ENCODE data around the gene EPHB2. TPM values are rescaled to one million over a fixed set of nuclear protein-coding genes. Genes with fewer than 3 reads are reported as not detected.

The EPHB2 gene
- total RNA-seq, 2 experiments from 2014 or later = 0.59 TPM; not detected in 1

DNA sequence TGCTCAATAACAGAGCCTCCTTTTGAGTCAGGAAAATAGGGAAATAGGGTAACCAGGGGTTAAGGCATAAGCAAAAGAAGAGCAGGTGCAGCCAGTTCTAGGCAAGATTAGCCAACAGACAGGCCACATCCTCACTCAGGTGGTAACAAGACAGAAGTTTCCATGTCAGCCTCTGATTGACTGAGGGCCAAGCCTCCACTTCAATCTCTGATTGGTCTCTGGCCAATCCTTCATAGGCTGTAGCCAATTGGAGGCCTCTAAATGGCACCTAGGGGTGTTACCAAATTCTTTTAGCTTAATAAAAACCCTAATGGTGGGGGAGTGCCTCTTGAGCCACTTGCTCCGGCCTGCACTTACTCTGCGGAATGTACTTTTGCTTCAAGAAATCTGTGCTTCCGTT lies 224.8 kb downstream of the EPHB2 start:
- H3K4me2 ChIP-seq (ENCODE audit: low read length) = no peak overlapping the region
- H3K4me3 ChIP-seq (ENCODE audit: low read depth, low read length, poor library complexity, severe bottlenecking) = no peak overlapping the region
- no peak overlapping the region for H3K27ac ChIP-seq (ENCODE audit: low read depth, low read length, poor library complexity, severe bottlenecking)
- intact Hi-C loops (cut with micrococcal nuclease; ENCODE audit: unreplicated experiment) = no loop called here
- H2AFZ ChIP-seq (ENCODE audit: low read length) = no peak overlapping the region
- no peaks in the 10 kb centered on the region for H3K36me3 ChIP-seq (ENCODE audit: insufficient read depth, low read length)
- TF ChIP-seq CTCF (conservative IDR thresholded peaks at IDR 0.05; ENCODE audit: low read length) = no peak
- no peak for TF ChIP-seq EZH2phosphoT487 (IDR thresholded peaks at IDR 0.05; ENCODE audit: borderline replicate concordance, low read depth, low read length)
- no peak for DNase-seq (ENCODE audit: low spot score)
- no peaks in the 10 kb centered on the region for H3K79me2 ChIP-seq (ENCODE audit: insufficient read depth, low read depth, low read length)
- H4K20me1 ChIP-seq (ENCODE audit: insufficient read depth, low read length) = no peaks in the 10 kb centered on the region
- POLR2A ChIA-PET = no interaction called here
- CTCF ChIA-PET (ENCODE audit: unreplicated experiment) = no interaction called here
- no peaks in the 10 kb centered on the region for H3K4me1 ChIP-seq (ENCODE audit: insufficient read depth, low read length, poor library complexity, severe bottlenecking)
- no peaks in the 10 kb centered on the region for H3K9me2 ChIP-seq (ENCODE audit: insufficient read depth, low read length)
- no TSS peak for BruUV-seq (replicated peaks)
- no peaks in the 10 kb centered on the region; the same call in 1 of the 2 replicates for H3K9me3 ChIP-seq (ENCODE audit: low read length)

GRCh38 chr1:22936681-22937080 lies 226.0 kb downstream of the EPHB2 start:
- intact Hi-C loops (cut with micrococcal nuclease; ENCODE audit: unreplicated experiment) = no loop called here
- H3K9me2 ChIP-seq (ENCODE audit: insufficient read depth, low read length) = no peaks in the 10 kb centered on the region
- H4K20me1 ChIP-seq (ENCODE audit: insufficient read depth, low read length) = no peaks in the 10 kb centered on the region
- DNase-seq (ENCODE audit: low spot score) = no peak
- H3K9me3 ChIP-seq (ENCODE audit: low read length) = no peaks in the 10 kb centered on the region; the same call in 1 of the 2 replicates
- no peaks in the 10 kb centered on the region for H3K79me2 ChIP-seq (ENCODE audit: insufficient read depth, low read depth, low read length)
- POLR2A ChIA-PET = interaction anchor here (0.6 to 0.7 kb wide), 2 partner anchors 75 to 249 kb away, joined by 3 to 4 read pairs; no protein-coding TSS in a partner anchor
- BruUV-seq (replicated peaks) = no TSS peak
- no peak overlapping the region for H3K4me2 ChIP-seq (ENCODE audit: low read length)
- H2AFZ ChIP-seq (ENCODE audit: low read length) = no peak overlapping the region
- no peaks in the 10 kb centered on the region for H3K36me3 ChIP-seq (ENCODE audit: insufficient read depth, low read length)
- H3K4me3 ChIP-seq (ENCODE audit: low read depth, low read length, poor library complexity, severe bottlenecking) = no peak overlapping the region
- H3K4me1 ChIP-seq (ENCODE audit: insufficient read depth, low read length, poor library complexity, severe bottlenecking) = no peaks in the 10 kb centered on the region
- CTCF ChIA-PET (ENCODE audit: unreplicated experiment) = no interaction called here
- H3K27ac ChIP-seq (ENCODE audit: low read depth, low read length, poor library complexity, severe bottlenecking) = no peak overlapping the region
- TF ChIP-seq CTCF (conservative IDR thresholded peaks at IDR 0.05; ENCODE audit: low read length) (no peak), EZH2phosphoT487 (IDR thresholded peaks at IDR 0.05; ENCODE audit: borderline replicate concordance, low read depth, low read length) (no peak)

GRCh38 chr1:22941257-22941656 lies 230.6 kb downstream of the EPHB2 start:
- Histone ChIP-seq H3K9me2 (ENCODE audit: insufficient read depth, low read length) (no peaks in the 10 kb centered on the region), H3K36me3 (ENCODE audit: insufficient read depth, low read length) (no peaks in the 10 kb centered on the region), H2AFZ (ENCODE audit: low read length) (no peak overlapping the region), H4K20me1 (ENCODE audit: insufficient read depth, low read length) (no peaks in the 10 kb centered on the region), H3K9me3 (ENCODE audit: low read length) (no peaks in the 10 kb centered on the region; the same call in 1 of the 2 replicates), H3K79me2 (ENCODE audit: insufficient read depth, low read depth, low read length) (no peaks in the 10 kb centered on the region), H3K4me3 (ENCODE audit: low read depth, low read length, poor library complexity, severe bottlenecking) (no peak overlapping the region), H3K4me1 (ENCODE audit: insufficient read depth, low read length, poor library complexity, severe bottlenecking) (no peaks in the 10 kb centered on the region), H3K27ac (ENCODE audit: low read depth, low read length, poor library complexity, severe bottlenecking) (no peak overlapping the region), H3K4me2 (ENCODE audit: low read length) (no peak overlapping the region)
- ChIA-PET CTCF (ENCODE audit: unreplicated experiment) (no interaction called here), POLR2A (no interaction called here)
- intact Hi-C loops (cut with micrococcal nuclease; ENCODE audit: unreplicated experiment) = no loop called here
- BruUV-seq (replicated peaks) = no TSS peak
- TF ChIP-seq CTCF (conservative IDR thresholded peaks at IDR 0.05; ENCODE audit: low read length) = no peak
- no peak for TF ChIP-seq EZH2phosphoT487 (IDR thresholded peaks at IDR 0.05; ENCODE audit: borderline replicate concordance, low read depth, low read length)
- DNase-seq (ENCODE audit: low spot score) = no peak
